Mesenchymal stem cell (in vitro differentiated cells and primary cell): ENCODE results near the gene CAVIN3.

Source experiments
- DNase-seq: peaks from one replicate; pipeline ENCODE4 v3.0.0-alpha.2; 2013
- H2AFZ ChIP-seq: one replicate; pipeline ENCODE4 v1.6.1; 2013; ENCODE audit warnings: low read depth, mild to moderate bottlenecking, control low read depth, inconsistent platforms, low read length, moderate library complexity
- H2AK5ac ChIP-seq: 2 replicates; pipeline ENCODE4 v1.6.1; 2013; ENCODE audit warnings: low read length, moderate library complexity, mild to moderate bottlenecking, inconsistent platforms; ENCODE audit not compliant: severe bottlenecking
- H2BK120ac ChIP-seq: one replicate; pipeline ENCODE4 v1.6.1; 2013; ENCODE audit warnings: low read depth, mild to moderate bottlenecking, inconsistent platforms, low read length, moderate library complexity
- H2BK12ac ChIP-seq, 2 experiments: one replicate each; pipeline ENCODE4 v1.6.1; 2013; ENCODE audit warnings: inconsistent platforms in 2 of 2, low read length in 2 of 2, mild to moderate bottlenecking in 2 of 2, moderate library complexity in 2 of 2, control low read depth in 1 of 2
- H2BK15ac ChIP-seq: one replicate; pipeline ENCODE4 v1.6.1; 2013; ENCODE audit warnings: mild to moderate bottlenecking, low read depth, inconsistent platforms; ENCODE audit not compliant: poor library complexity, severe bottlenecking
- H2BK5ac ChIP-seq: 2 replicates; pipeline ENCODE4 v1.6.1; 2013; ENCODE audit warnings: low read depth, mild to moderate bottlenecking, low read length, control low read depth, inconsistent platforms; ENCODE audit not compliant: poor library complexity, severe bottlenecking
- H3K14ac ChIP-seq, 2 experiments: one replicate each; pipeline ENCODE4 v1.6.1; 2013; ENCODE audit warnings: inconsistent platforms in 2 of 2, low read length in 2 of 2, control low read depth in 1 of 2, mild to moderate bottlenecking in 1 of 2, moderate library complexity in 1 of 2
- H3K18ac ChIP-seq, 2 experiments: one replicate each; pipeline ENCODE4 v1.6.1; 2013; ENCODE audit warnings: inconsistent platforms in 2 of 2, low read length in 2 of 2, control low read depth in 1 of 2, low read depth in 1 of 2, mild to moderate bottlenecking in 1 of 2
- H3K23ac ChIP-seq, 2 experiments: one replicate each; pipeline ENCODE4 v1.6.1; 2013; ENCODE audit warnings: inconsistent platforms in 2 of 2, low read length in 2 of 2, mild to moderate bottlenecking in 2 of 2, moderate library complexity in 2 of 2, control low read depth in 1 of 2
- H3K27ac ChIP-seq: 2 replicates; pipeline ENCODE4 v1.5.1; 2013; ENCODE audit warnings: mild to moderate bottlenecking, moderate library complexity, low read length, control low read depth, inconsistent platforms; ENCODE audit not compliant: poor library complexity, severe bottlenecking
- H3K27me3 ChIP-seq, 2 experiments: 2 replicates each; pipeline versions ENCODE4 v1.6.1 to v1.7.0; 2013; ENCODE audit warnings: low read length in 2 of 2, mild to moderate bottlenecking in 2 of 2, moderate library complexity in 2 of 2, control low read depth in 1 of 2, inconsistent platforms in 1 of 2; ENCODE audit not compliant: control insufficient read depth in 1 of 2, insufficient read depth in 1 of 2
- H3K36me3 ChIP-seq, 2 experiments: 2 replicates each; pipeline versions ENCODE4 v1.6.1 to v1.7.0; 2013; ENCODE audit warnings: low read length in 2 of 2, control low read depth in 1 of 2, inconsistent platforms in 1 of 2, low read depth in 1 of 2, mild to moderate bottlenecking in 1 of 2; ENCODE audit not compliant: insufficient read depth in 2 of 2, control insufficient read depth in 1 of 2
- H3K4ac ChIP-seq, 2 experiments: one replicate each; pipeline ENCODE4 v1.6.1; 2013; ENCODE audit warnings: inconsistent platforms in 2 of 2, low read length in 2 of 2, mild to moderate bottlenecking in 2 of 2, moderate library complexity in 2 of 2, control low read depth in 1 of 2, low read depth in 1 of 2
- H3K4me1 ChIP-seq: 2 replicates; pipeline ENCODE4 v1.6.1; 2013; ENCODE audit warnings: low read depth, low read length, control low read depth; ENCODE audit not compliant: control insufficient read depth, insufficient read depth
- H3K4me2 ChIP-seq: 2 replicates; pipeline ENCODE4 v1.6.1; 2013; ENCODE audit warnings: low read length, mild to moderate bottlenecking, inconsistent platforms; ENCODE audit not compliant: poor library complexity, severe bottlenecking
- H3K4me3 ChIP-seq, 2 experiments: 2 replicates each; pipeline versions ENCODE4 v1.5.1 to v1.7.0; 2013; ENCODE audit warnings: low read length in 2 of 2, mild to moderate bottlenecking in 2 of 2, control low read depth in 1 of 2, low read depth in 1 of 2; ENCODE audit not compliant: insufficient read depth in 1 of 2
- H3K79me1 ChIP-seq: replicated peaks from 2 replicates; pipeline ENCODE4 v1.6.1; 2013; ENCODE audit warnings: mild to moderate bottlenecking, control low read depth, low read length, inconsistent platforms; ENCODE audit not compliant: poor library complexity, severe bottlenecking
- H3K9ac ChIP-seq: 2 replicates; pipeline ENCODE4 v1.7.0; 2013; ENCODE audit warnings: mild to moderate bottlenecking, low read length, moderate library complexity
- H3K9me3 ChIP-seq: 2 replicates; pipeline ENCODE4 v1.7.0; 2013; ENCODE audit warnings: mild to moderate bottlenecking, low read length; ENCODE audit not compliant: control insufficient read depth
- H4K8ac ChIP-seq: one replicate; pipeline ENCODE4 v1.6.1; 2013; ENCODE audit warnings: inconsistent platforms, mild to moderate bottlenecking, low read length, moderate library complexity
- H4K91ac ChIP-seq: one replicate; pipeline ENCODE4 v1.6.1; 2013; ENCODE audit warnings: mild to moderate bottlenecking, low read length, inconsistent platforms
- WGBS: methylation state at CpG from one replicate; pipeline ENCODE4 v1.1.7; 2013; ENCODE audit warnings: mixed read lengths; 5-methylcytosine and 5-hydroxymethylcytosine counted together

CAVIN3 gene

DNA sequence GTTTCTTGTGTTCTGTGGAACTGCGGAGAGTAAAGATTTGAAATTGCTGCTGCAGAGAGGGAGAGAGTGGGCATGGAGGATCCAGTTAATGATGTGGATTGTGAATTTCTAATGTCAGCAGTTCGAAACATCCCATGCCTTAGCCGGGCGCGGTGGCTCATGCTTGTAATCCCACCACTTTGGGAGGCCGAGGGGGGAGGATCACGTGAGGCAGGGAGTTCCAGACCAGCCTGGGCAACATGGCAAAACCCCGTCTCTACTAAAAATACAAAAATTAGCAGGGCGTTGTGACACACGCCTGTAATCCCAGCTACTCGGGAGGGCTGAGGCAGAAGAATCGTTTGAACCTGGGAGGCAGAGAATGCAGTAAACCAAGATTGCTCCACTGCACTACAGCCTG is 1.1 kb upstream of the CAVIN3 start:
- H2BK120ac ChIP-seq, result peak overlapping the region; percentile 90
- H3K36me3 ChIP-seq, result peaks cover 0 to 16% of the 10 kb centered on the region in 2 experiments
- no peak for DNase-seq
- H3K14ac ChIP-seq, result no peak overlapping the region
- peak overlapping the region; percentile 78 to 81 for H3K18ac ChIP-seq
- H3K9me3 ChIP-seq, result no peaks in the 10 kb centered on the region
- H3K4me2 ChIP-seq, result no peak overlapping the region
- no peak overlapping the region for H2BK5ac ChIP-seq
- no peak overlapping the region for H2BK15ac ChIP-seq
- H2BK12ac ChIP-seq, result peak overlapping the region in 1 of 2 experiments; percentile 59
- WGBS, result 71% methylated on average over 12 of the region's 12 CpGs
- H3K4me3 ChIP-seq, result peak overlapping the region in 1 of 2 experiments; percentile 89
- H3K79me1 ChIP-seq, result peaks cover 4% of the 10 kb centered on the region
- H4K91ac ChIP-seq, result peak overlapping the region; percentile 67
- H3K27me3 ChIP-seq, result no peaks in the 10 kb centered on the region
- peaks cover 24% of the 10 kb centered on the region for H3K4me1 ChIP-seq
- peak overlapping the region in 1 of 2 experiments; percentile 93 for H3K4ac ChIP-seq
- no peak overlapping the region for H2AFZ ChIP-seq
- peak overlapping the region; percentile 96 for H3K27ac ChIP-seq
- H4K8ac ChIP-seq, result peak overlapping the region; percentile 52
- peak overlapping the region; percentile 99 for H3K9ac ChIP-seq
- peak overlapping the region; percentile 33 for H2AK5ac ChIP-seq
- no peak overlapping the region for H3K23ac ChIP-seq

DNA sequence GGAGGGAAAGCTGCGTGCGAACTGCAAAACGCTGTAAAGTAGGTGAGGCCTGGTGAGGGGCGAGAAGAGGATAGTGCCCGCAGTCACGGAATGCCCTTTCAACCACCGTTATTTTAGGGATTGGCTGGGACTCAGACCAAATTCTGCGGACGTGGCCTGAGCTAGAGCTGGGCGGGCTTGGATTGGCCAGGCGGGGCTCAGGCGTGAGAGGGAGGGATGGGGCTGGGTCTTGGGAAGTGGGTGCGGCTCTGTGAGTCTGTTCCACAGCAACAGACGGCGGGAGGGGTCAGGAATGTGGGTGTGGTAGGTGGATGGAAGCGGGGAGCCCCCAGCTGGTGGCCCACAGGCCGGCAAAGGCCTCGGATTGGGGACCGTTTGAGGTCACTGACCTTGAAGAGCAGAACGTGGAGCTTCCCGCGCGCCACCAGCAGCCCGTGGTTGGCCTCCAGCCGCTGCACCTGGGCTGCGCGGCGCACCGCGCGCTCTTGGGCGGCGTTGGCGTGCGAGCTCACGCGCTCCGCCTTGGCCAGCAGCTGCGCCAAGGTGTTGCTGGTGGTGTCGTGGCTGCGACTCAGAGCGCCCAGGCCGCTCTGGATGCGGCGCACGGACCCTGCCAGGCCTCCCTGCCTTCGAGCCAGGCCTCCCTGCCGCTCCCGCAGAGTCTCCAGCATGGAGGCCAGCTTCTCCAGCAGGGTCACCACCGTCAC is 444 bp downstream of the CAVIN3 start:
- H2BK12ac ChIP-seq, result peak overlapping the region in 1 of 2 experiments; percentile 98
- peaks cover 28% of the 10 kb centered on the region for H3K4me1 ChIP-seq
- H2BK120ac ChIP-seq, result peak overlapping the region; percentile 93
- peak overlapping the region; percentile 100 for H3K4ac ChIP-seq
- H3K36me3 ChIP-seq, result peaks cover 0 to 16% of the 10 kb centered on the region in 2 experiments
- H3K27me3 ChIP-seq, result no peaks in the 10 kb centered on the region
- peak overlapping the region; percentile 76 to 89 for H3K4me3 ChIP-seq
- H3K4me2 ChIP-seq, result peak overlapping the region; percentile 94
- DNase-seq, result peak; percentile 91
- H2BK15ac ChIP-seq, result peak overlapping the region; percentile 78
- H3K9ac ChIP-seq, result peak overlapping the region; percentile 99
- peak overlapping the region; percentile 99 for H4K8ac ChIP-seq
- no peaks in the 10 kb centered on the region for H3K9me3 ChIP-seq
- peaks cover 4% of the 10 kb centered on the region for H3K79me1 ChIP-seq
- H4K91ac ChIP-seq, result peak overlapping the region; percentile 100
- H3K23ac ChIP-seq, result peak overlapping the region in 1 of 2 experiments; percentile 100
- H2BK5ac ChIP-seq, result peak overlapping the region; percentile 97
- peak overlapping the region; percentile 60 for H2AFZ ChIP-seq
- peak overlapping the region; percentile 100 for H3K18ac ChIP-seq
- H3K27ac ChIP-seq, result peak overlapping the region; percentile 96
- WGBS, result 4% methylated on average over 37 of the region's 50 CpGs
- H2AK5ac ChIP-seq, result peak overlapping the region; percentile 95
- H3K14ac ChIP-seq, result peak overlapping the region; percentile 59 to 100

DNA sequence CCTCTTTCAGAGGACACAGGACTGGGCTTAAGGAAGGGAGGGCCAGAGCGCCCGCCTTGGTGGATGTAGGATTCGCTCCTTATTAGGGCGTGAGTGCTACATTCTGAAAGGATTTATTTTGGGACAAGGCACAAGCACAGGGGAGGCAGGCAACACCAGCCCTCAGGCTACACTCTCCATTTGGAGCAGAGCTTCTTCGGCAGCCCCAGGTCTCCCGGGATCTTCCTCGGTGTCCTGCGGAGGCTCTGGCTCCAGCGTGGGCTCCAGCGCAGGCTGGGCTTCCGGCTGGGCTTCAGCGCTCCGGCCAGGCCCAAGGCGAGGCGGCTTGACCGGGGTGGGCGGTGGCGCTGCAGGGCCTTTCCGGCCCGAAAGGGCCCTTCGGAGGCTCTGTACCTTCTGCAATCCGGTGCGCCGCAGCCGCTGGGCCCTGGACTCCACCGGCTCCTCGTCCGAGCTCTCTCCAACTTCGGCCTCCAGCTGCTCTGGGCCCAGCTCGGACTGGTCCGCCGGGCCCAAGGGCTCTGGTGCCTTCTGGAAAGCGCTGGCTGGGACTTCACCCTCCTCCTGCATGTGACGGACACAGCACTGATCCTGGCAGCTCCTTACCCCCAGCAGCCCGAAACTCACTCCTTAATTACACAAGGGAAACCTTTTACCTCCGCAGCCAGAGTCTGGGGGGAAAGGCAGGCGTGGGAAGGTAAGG is 1.1 kb downstream of the CAVIN3 start:
- peak overlapping the region; percentile 96 for H2AK5ac ChIP-seq
- peak overlapping the region; percentile 76 to 89 for H3K4me3 ChIP-seq
- H3K27ac ChIP-seq, result peak overlapping the region; percentile 96
- H2BK5ac ChIP-seq, result peak overlapping the region; percentile 95
- H4K8ac ChIP-seq, result peak overlapping the region; percentile 99
- peak overlapping the region; percentile 90 to 95 for H3K4ac ChIP-seq
- peak overlapping the region; percentile 99 for H3K9ac ChIP-seq
- peaks cover 28% of the 10 kb centered on the region for H3K4me1 ChIP-seq
- peak overlapping the region; percentile 76 to 91 for H3K14ac ChIP-seq
- WGBS, result 3% methylated on average over 34 of the region's 37 CpGs
- peak overlapping the region; percentile 90 to 100 for H3K18ac ChIP-seq
- H3K9me3 ChIP-seq, result no peaks in the 10 kb centered on the region
- peak overlapping the region; percentile 49 to 67 for H2BK12ac ChIP-seq
- H3K79me1 ChIP-seq, result peaks cover 4% of the 10 kb centered on the region
- peaks cover 0 to 16% of the 10 kb centered on the region in 2 experiments for H3K36me3 ChIP-seq
- H2BK15ac ChIP-seq, result peak overlapping the region; percentile 44
- no peak for DNase-seq
- H3K4me2 ChIP-seq, result peak overlapping the region; percentile 67
- peak overlapping the region in 1 of 2 experiments; percentile 66 for H3K23ac ChIP-seq
- H2BK120ac ChIP-seq, result peak overlapping the region; percentile 93
- H3K27me3 ChIP-seq, result no peaks in the 10 kb centered on the region
- H2AFZ ChIP-seq, result no peak overlapping the region
- peak overlapping the region; percentile 100 for H4K91ac ChIP-seq

DNA sequence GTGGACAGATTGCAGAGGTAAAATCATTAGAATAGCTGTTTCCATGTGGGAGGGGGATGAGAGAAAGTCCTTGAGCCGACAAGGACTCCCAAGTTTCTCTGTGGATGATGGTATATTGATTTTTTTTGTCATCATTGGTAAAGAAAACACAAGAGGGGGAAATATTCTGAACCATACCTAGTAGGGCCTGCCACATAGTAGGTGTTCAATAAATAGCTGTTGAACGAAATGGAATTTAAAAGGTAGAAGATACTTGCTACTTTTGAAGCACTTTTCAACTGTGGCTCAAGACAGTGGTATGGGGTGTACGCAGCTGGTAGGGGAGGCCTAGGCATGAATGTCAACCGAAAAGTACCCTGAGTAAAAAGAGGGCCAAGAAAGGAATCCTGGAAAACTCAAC is 2.1 kb downstream of the CAVIN3 start:
- H3K9ac ChIP-seq, result peak overlapping the region; percentile 99
- no peak overlapping the region for H2AFZ ChIP-seq
- no peak overlapping the region for H2BK5ac ChIP-seq
- no peak overlapping the region for H3K18ac ChIP-seq
- H3K4me3 ChIP-seq, result peak overlapping the region in 1 of 2 experiments; percentile 89
- H2AK5ac ChIP-seq, result peak overlapping the region; percentile 40
- peaks cover 28% of the 10 kb centered on the region for H3K4me1 ChIP-seq
- H3K27ac ChIP-seq, result peak overlapping the region; percentile 96
- H4K8ac ChIP-seq, result no peak overlapping the region
- H3K23ac ChIP-seq, result no peak overlapping the region
- H3K36me3 ChIP-seq, result peaks cover 0 to 16% of the 10 kb centered on the region in 2 experiments
- peak overlapping the region; percentile 67 for H3K4me2 ChIP-seq
- H4K91ac ChIP-seq, result no peak overlapping the region
- no peak overlapping the region for H2BK120ac ChIP-seq
- H3K4ac ChIP-seq, result no peak overlapping the region
- peaks cover 4% of the 10 kb centered on the region for H3K79me1 ChIP-seq
- H2BK12ac ChIP-seq, result no peak overlapping the region
- H2BK15ac ChIP-seq, result no peak overlapping the region
- H3K27me3 ChIP-seq, result no peaks in the 10 kb centered on the region
- no peak overlapping the region for H3K14ac ChIP-seq
- WGBS, result 93% methylated on average over 4 of the region's 4 CpGs
- no peaks in the 10 kb centered on the region for H3K9me3 ChIP-seq
- DNase-seq, result peak; percentile 6
